Ramos (cell line): ENCODE measurements around the gene REXO5.

Source experiments
- in situ Hi-C: fragments of 300-500 bp; cut with MboI; formaldehyde crosslinking; loops from one replicate; pipeline ENCODE4 v1.14.3; 2022; ENCODE audit warnings: low sequenced_read_pairs; ENCODE audit not compliant: unreplicated experiment

Gene REXO5

DNA sequence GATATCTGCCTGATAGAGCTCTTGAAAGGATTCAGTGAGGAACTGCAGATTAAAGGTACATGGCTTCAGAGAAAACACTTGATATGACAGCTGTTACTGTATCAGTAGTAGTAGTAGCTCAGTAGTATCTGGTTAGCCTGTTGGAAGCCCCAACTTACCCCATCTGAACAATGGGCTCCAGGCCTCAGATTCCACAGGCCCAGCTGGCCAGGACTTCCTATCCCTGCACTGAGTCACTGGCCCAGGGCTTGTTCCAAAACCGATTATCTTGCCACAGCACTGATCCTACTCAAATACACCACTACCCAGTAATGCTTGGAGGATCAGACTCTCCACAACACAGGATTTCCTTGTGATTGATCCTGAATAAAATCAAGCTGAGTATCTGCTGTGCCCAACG, 61.3 kb downstream of the REXO5 start:
- in situ Hi-C loops: no loop called here

DNA sequence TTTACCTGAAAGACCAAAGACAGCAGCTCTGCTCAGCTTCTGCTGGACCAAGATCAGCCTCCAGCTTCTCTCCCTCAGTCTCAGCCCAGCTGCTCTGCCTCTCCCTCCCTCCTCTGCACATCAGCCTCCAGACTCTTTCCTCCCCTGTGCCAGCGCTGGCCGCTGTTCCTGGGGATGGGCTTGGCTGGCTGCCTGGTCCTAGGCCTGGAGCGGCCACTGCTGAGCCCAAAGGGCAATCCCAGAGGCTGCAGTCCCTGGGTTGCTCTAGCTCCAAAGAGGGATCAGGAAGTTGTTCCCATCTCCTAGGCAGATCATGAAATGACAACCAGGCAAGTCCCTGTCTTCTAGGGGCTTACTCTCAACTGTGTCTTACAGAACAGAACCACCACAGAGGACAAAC, 62.6 kb downstream of the REXO5 start:
- in situ Hi-C loops: no loop called here

DNA sequence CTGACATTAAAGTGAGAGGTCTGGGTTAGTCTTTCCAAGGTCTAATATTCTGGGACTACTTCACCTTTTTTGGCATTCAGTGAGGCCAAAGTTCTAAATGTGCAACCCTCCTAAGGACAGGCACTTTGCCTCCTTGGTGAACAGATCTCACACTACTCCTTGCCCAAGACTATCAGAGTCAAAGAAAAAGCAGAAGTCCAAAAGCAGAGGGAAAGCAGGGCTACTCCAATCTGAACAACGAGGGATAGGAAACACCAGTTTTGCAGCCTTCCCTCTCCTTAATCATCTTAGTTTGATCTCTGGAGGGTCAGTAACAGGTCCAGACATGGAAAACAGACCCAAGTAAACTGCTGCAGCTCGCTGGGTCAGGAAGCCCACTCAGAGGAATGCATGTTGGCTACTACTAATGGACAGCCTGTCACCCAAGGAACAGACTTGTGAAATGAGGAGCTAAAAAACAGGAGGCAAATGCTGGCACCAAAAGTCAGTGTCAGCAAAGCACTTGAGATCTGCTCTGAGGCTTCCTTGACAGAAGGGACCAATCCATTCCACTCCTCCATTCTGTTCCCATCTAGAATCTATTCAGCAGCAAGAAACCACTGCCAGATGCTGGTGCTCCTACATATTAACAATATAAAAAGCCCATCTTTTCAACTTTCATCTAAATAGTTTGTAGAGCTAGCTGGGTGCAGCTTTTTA, 63.9 kb downstream of the REXO5 start:
- in situ Hi-C loops: no loop called here

DNA sequence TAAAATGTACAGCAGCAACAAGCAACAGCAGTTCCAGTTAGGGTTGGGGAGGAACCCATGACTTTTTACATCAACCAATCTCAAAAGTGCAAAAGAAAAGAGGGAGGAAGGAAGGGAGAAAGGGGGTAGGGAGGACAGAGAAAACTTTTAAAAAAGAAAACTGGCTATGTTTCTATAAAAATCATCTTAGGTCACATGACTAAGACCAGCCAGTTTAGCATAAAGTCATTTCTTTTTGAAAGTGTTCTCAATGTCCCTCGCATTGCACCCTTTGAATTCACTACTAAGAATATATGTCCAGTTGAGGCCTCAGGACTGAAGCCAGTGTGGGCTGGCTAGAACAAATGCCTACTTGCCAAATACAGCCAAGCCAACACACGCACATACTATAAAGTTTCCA, 64.9 kb downstream of the REXO5 start:
- in situ Hi-C loops: no loop called here

DNA sequence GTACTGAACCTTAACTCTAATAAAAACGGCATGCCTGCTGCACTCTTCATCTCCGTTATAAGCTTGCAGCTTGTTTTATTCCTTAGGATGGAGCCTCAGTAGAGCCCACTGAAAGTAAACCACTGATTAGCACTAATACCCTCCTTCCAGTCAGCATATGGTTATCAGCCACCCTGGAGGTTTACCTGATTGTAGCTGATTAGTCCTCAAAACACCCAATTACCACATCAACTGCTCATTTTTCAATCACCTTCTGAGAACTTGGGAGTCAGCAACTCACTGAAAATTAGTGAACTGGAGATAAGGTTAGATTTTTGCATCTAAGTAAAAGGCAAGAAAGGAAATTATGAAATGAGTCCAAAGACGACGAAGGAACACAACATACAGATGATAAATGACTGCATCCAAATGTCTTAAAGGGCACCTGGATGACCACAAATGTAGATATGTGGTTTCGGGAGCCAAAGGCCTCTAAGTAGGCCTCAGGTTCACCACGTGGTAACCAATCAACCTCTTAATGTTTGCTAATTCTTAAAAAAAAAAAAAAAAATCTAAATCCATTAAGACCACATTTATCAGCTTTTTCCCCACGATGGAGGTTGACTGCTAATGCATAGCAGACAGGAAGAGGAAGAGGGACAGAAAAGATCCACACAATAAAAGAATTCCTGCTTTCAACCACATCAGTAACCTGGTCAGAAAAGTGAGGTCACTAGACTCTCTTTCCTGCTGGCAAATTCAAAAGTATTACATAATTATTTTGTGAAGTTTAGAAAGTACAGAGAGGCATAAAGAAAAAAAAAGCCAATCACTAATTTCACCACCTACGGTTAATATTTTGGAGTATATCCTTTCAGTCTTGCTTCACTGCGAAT, 65.9 kb downstream of the REXO5 start:
- in situ Hi-C loops: no loop called here

DNA sequence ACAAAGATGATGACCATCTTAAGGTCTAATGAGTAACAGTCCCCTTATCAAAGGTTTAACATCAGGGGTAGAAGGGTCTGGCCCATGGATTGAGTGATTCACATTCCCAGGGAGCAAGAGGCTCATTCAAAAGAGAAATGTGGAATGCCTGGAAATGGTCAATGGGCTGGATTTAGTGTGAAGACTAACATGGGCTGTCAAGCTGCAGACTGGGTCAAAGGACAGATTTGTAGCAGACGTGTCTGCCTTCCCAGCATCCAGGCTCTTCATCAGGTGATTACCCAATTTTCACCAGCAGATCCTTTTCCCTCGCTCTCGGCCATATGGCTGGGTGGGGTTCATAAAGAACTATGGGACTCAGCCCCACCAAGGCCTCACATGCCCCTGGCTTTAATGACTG, 67.0 kb downstream of the REXO5 start:
- in situ Hi-C loops: no loop called here

DNA sequence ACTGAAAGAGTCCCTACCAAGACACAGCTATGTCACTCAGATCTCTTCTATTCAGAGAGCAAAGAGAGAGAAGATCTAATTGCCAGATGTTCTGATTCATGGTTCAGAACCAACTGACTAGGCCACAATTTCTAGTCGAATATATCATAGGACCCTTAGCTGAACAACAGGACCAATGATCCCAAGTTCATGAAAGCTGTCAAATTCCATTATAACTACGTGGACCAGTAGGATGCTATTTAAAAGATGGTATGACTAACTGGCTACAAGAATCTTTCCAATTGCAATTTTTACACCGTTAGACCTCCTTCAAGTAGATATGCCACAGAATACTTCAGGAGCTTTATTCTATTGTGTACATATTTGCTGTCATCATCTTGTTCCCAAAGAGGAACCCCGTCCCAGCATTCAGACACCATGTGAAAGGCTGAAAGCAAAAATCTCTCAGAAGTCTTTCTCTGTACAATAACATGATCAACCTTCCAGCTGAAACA, 67.8 kb downstream of the REXO5 start:
- in situ Hi-C loops: no loop called here

DNA sequence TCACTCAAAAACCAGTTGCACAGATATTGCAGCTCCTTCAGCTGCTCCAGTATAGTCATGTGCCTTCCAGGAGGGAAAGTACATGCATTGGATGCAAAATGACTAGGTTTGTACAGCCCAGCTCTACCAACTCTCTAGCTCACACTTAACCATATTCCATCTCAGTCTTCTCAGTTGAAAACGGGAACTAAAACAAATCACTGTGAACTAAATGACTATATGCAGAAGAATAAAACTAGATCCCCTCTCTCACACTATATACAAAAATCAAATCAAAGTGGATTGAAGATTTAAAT, 69.0 kb downstream of the REXO5 start:
- in situ Hi-C loops: no loop called here

DNA sequence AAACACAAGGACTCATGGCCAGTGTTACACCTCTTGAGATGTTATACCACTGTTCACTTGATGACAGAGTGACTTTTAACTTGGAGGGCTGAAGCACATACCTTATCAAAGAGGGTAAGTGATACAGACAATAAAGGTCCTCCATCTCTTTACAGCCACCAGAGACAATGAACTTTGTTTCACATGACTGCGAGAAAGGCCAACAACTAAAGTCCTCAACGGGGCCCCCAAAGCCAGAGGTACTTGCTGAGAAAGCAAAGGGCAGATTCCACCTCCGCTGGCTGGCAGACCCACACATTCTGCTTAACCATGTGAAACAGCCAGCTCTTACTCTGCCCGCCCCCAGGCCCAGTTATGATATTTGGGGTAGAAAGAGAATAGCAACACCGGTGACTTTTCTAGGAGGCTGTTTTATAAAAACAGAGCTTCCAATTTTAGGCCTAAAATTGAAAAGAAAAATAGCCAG, 72.4 kb downstream of the REXO5 start:
- in situ Hi-C loops: no loop called here

DNA sequence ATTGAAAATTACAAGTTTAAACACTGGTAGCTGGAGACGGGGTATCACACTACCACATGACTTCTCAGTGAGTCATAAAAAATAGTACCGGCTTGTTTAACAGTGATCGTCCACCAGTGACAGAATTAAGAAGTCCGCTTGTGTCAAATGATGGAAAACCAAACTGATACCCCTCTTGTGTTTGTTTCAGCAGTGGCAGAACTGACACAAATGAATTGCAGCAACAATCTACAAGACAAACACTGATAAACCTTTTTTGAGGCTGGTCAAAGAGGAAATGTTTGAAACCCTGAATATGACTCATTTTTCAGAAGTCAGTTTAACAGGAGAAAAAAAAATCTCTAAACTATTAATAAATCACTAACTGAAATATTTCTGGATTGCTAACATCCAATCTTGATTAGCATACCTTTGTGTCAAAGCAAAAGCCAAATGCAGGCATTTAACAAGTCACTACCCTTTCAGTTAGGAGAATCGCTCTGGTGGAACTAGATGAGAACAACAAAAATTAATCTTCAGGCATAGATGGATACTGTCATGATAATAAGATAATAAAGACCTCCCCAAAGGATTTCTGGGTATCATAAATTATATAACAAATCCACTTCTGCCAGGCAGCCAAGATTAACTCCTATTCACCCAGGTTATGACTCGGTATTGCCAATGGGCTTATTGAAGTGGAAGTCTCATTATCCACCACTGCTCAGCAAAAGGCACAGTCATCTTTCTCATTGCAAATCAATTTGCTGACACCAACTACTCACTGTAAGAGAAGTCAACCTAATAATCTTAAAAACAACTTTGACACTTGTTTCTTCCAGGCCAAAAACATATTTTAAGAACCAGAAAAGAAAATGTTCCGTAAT, 73.1 kb downstream of the REXO5 start:
- in situ Hi-C loops: no loop called here

DNA sequence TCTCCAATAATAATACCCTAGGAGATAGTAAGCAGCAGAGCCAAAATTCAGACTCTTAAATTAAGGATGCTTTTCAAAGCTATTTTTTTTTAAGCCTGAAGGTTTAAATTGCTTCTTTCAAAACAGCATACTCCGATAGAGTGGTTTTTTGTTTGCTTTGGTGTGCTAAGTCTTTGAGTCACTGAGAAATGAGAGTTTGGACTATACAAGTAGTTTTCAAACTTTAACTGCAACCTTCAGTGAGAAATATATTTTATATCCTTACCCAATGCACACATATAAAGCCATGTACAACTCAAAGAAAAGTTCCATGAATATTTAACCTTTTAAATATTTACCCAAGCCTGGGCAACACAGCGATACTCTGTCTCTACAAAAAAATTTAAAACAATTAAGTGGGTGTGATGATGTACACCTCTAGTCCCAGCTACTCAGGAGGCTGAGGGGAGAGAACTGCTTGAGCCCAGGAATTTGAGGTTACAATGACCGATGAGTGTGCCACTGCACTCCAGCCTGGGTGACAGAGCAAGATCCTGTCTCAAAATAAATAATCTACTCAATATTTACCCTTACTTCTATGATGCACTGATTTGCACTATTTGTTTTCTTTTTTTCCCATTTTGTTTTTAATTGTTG, 74.7 kb downstream of the REXO5 start:
- in situ Hi-C loops: no loop called here

DNA sequence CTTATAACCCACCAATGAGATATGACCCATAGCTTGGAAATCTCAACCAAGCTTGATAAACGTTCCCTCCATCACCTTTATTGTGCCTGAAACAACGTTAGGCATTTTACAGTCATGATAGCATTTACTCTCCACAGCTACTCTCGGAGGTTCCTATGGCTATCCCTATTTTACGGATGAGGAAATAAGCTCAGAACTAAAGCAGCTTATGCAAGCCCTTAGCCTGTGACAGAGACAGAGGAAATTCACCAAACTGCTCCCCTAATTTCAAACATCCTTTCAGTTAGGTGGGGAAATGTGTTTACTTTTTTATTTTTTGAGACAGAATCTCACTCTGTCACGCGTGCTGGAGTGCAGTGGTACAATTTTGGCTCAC, 75.2 kb downstream of the REXO5 start:
- in situ Hi-C loops: no loop called here

DNA sequence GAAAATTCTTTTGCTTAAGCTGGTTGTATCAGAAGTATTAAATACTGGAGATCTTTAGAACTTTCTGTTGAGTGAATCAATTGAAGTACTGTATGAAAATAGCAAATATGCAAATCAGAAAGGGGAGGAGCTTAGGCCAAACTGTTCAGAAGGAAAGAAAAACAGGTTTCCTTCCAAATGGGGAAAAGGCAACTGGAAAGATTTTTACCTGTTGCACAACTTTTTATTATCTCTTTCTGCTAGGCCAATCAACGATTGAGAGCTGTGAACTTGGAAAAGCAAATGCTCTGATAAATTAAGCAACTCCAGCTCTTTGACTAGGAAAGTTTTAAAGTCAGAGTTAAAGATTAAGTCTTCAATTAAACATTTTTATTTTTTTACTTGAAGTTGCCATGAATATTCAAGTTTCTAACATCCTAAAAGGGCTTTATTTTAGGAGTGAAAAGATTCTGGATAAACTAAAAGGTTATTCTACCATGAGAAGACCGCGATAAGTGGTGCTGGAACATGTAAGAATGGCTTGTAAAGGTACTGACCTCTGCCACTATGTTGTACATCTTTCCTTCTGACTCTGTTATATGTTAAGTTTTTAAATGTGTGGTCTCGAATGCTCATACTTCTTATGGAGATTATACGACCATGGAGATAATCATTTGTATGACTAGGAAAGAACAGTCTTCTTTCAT, 77.4 kb downstream of the REXO5 start:
- in situ Hi-C loops: no loop called here

DNA sequence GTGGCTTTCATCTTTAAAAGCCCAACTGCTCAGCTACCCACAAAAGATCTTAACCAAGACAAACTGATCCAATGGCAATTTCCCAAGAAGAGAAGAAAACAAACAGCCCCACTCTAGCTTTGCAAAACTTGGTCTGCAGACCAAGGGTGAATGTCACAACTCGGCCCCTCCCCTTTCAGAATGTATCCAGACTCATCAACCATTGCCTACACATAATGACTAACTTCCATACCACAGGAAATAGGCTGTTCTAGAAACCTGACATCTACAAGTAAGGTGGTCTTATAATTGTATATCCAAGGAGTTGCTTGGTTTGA, 77.9 kb downstream of the REXO5 start:
- in situ Hi-C loops: no loop called here

DNA sequence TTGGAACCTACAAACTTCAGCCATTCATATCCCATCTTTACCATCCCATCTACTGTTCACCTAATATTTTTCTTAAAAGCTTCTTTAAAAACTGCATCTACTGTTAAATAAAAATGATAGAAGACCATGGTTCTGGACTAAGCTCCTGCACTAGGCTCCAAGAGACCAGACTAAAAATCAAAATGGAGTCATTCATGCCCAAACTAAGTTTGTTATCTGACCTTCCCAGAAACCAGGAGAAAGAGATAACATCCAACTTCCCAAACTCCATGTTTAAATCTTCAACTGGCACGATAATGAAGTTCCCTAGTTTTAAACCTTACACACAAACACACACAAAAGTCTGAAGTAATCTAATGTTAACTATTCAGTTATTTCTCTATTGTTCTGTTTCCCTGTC, 80.0 kb downstream of the REXO5 start:
- in situ Hi-C loops: no loop called here

DNA sequence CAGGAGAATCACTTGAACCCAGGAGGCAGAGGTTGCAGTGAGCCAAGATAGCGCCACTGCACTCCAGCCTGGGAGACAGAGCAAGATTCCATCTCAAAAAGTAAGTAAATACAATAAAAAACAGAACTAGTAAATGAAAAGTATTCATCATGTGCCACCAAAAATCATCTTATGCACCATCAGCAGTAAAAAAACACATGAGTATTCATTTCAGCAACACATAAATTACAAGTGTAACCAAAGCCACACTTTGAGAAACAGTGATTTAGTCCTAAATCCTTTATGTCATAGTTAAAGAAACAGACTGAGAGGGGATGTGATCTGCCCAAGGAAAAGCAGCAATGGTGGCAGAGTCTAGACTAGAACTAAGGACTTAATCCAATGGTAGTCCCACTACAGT, 80.9 kb downstream of the REXO5 start:
- in situ Hi-C loops: no loop called here

DNA sequence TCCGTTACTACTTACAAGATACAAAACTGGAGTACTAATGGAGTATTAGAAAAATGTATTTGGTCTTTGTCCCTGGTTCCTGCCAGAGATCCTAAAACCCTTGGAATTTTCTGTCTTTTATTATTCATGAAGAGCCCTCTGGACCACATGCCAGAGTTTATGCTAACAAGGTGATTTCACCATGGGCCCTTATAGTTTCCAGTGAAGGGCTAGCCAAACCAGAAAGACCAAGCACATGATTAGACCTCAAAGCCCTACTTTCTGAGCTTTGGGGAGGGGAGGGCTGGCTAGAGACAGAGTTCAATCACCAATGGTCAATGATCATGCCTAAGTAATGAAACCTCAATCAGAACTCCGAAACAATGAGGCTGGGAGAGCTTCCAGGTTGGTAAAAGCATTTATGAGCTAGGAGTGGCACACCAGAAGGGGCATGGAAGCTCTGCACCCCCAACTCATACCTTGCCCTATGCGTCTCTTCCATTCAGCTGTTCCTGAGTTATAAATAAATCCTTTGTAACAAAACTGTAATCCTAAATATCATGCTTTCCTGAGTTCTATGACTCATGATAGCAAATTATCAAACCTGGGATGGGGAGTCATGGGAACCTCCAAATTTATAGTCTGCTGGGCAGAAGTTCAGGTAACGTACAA, 83.4 kb downstream of the REXO5 start:
- in situ Hi-C loops: no loop called here

DNA sequence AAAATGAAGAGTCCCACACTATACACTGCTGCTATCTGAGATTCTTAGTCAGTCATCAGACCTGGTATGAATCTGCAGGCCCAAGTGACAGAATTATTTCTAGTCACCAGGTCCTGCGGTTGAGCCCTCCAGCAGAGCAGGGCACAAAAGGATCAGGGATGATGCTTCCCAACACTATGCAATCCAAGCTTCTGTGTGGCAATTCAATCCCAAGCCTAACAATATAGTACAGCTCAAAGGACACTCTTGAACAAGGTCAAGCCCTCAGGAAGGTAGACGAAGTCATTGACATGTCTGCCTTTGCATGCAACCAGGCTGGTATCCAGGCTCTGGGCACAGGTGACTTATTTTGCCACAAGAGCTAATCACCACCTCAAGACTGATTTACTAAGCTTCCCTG, 88.1 kb downstream of the REXO5 start:
- in situ Hi-C loops: no loop called here

DNA sequence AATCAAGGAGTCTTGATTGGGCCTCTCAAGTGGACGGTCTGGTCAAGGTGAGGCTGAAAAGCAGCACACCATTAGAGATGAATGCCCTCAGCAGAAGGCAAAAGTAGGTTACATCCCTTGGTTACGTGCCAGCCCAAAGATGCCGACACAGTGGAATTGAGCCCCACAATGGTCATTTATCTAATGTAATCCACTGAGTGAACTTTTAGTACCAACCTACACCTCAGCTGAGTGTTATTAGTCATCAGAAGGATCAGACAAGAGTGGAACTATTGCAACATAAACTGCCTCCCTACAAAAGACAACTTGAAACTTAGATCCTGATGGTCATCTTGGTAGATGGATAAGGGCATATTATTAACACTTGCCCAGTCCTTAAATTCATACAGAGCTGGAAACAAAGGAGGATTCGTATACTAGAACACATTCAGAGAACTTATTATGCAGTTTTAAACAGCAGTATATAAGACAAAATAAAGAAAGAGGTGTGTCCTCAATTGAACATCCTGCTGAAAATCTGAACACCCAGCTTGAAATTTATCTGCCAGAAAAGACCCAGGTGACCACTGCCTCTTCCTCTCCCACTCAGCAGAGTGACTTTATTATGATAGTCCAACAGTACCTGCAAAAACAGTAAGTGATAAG, 91.0 kb downstream of the REXO5 start:
- in situ Hi-C loops: no loop called here
